ENCODE results near the gene KRT86. TPM values are rescaled to one million over a fixed set of nuclear protein-coding genes. Genes with fewer than 3 reads are reported as not detected.

KRT86 gene
- total and polyA plus RNA-seq, 2 of the 8 experiments (the other 6 are each of a cell fraction or from before 2014, with no cell fraction given): 0.12 TPM; not detected in 1

DNA sequence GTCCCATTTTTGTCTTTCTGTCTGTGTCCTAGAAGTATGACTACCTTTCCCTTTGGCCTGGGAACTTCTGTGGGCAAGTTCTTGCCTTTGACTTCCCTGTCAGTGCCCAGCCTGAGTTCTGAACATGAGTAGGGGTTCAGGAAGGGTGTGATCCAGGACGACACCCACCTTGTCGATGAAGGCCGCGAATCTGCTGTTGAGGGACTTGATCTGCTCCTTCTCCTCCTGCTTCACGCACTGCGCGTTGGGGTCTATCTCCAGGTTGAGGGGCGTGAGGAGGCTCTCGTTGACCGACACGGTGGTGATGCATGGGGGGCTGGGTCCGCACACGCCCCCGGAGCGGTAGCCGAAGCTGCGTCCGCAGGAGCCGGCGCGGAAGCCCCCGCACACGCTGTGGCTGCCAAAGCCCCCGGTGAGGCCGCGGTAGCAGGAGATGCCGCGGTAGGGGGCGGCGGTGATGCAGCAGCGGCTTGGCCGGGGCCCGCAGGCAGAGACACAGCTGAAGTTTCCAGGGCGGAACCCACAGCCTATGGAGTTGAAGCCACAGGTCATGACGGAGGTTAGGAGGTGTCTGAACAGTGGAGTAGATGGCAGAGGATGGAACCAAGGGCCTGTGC lies 46.4 kb downstream of the KRT86 start, which contains the start of gene KRT83 (continued):
- TF ChIP-seq BRCA1 (IDR thresholded peaks at IDR 0.05; ENCODE audit: low read depth, low read length) (no peak), HDAC6 (IDR thresholded peaks at IDR 0.05; ENCODE audit: low read depth, low read length) (no peak), EGR1 (IDR thresholded peaks at IDR 0.05; ENCODE audit: borderline replicate concordance, low read depth, low read length) (no peak), CREB1 (IDR thresholded peaks at IDR 0.05) (no peak)
